Measurements from ENCODE around the gene SLC35E3. TPM values are rescaled to one million over a fixed set of nuclear protein-coding genes. Genes with fewer than 3 reads are reported as not detected.

SLC35E3 gene
- total RNA-seq, 1 donor from 2014 or later: 12.8 TPM

DNA sequence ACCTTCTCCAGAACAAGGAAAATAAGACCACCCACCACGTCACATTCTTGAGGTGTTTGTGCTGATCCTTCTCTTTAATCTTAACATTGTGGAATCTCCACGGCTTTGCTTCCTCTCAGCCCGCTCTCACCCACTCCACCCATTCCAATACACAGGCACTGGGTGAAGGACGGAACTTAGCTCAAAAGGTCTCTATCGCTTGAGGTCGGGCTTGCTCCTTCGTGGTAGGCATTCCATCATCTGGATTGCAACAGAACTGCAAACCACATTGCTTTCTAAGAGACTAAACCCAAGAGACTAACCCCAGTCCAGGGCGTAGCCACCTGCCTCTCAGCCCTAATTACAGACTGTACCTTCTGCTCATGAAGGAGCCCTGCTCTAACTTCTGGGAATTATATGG, 38.0 kb downstream of the SLC35E3 start:
- Mint-ChIP-seq H3K9me3 (ENCODE audit: low read depth) (no peaks in the 10 kb centered on the region), H3K36me3 (ENCODE audit: insufficient read depth) (no peaks in the 10 kb centered on the region), H3K4me3 (ENCODE audit: low read depth) (no peak overlapping the region), H3K27me3 (no peaks in the 10 kb centered on the region), H3K4me1 (ENCODE audit: low read depth) (peaks cover 10% of the 10 kb centered on the region), H3K27ac (no peak overlapping the region)
- DNase-seq (ENCODE audit: low spot score, unreplicated experiment): no peak
- TF ChIP-seq, protein P1, sequence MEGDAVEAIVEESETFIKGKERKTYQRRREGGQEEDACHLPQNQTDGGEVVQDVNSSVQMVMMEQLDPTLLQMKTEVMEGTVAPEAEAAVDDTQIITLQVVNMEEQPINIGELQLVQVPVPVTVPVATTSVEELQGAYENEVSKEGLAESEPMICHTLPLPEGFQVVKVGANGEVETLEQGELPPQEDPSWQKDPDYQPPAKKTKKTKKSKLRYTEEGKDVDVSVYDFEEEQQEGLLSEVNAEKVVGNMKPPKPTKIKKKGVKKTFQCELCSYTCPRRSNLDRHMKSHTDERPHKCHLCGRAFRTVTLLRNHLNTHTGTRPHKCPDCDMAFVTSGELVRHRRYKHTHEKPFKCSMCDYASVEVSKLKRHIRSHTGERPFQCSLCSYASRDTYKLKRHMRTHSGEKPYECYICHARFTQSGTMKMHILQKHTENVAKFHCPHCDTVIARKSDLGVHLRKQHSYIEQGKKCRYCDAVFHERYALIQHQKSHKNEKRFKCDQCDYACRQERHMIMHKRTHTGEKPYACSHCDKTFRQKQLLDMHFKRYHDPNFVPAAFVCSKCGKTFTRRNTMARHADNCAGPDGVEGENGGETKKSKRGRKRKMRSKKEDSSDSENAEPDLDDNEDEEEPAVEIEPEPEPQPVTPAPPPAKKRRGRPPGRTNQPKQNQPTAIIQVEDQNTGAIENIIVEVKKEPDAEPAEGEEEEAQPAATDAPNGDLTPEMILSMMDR (IDR thresholded peaks at IDR 0.05; ENCODE audit: unreplicated experiment): no peak

DNA sequence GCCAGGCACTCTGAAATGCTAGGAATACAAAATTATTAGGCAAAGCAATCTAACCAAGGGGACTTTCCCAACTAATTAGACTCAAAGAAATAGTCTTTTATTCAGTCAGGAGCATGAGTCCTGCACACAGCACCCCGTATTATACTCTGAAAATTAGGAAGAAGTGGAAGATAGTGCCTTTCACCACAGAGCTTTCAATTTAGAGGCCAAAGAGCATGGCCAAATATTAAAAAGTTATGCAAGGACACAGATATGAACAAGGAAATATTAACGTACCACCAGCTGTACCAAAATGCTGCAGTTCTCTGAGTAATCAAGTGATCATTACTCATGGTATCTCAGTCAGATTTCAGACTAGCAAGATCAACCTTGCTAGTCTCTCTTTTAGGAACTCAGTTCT, 39.4 kb downstream of the SLC35E3 start:
- DNase-seq (ENCODE audit: low spot score, unreplicated experiment): no peak
- H3K9me3 Mint-ChIP-seq (ENCODE audit: low read depth): no peaks in the 10 kb centered on the region
- H3K27me3 Mint-ChIP-seq: no peaks in the 10 kb centered on the region
- TF ChIP-seq, protein P1 (IDR thresholded peaks at IDR 0.05; ENCODE audit: unreplicated experiment): no peak
- H3K4me3 Mint-ChIP-seq (ENCODE audit: low read depth): no peak overlapping the region
- H3K36me3 Mint-ChIP-seq (ENCODE audit: insufficient read depth): no peaks in the 10 kb centered on the region
- no peak overlapping the region for H3K27ac Mint-ChIP-seq
- H3K4me1 Mint-ChIP-seq (ENCODE audit: low read depth): peaks cover 13% of the 10 kb centered on the region

DNA sequence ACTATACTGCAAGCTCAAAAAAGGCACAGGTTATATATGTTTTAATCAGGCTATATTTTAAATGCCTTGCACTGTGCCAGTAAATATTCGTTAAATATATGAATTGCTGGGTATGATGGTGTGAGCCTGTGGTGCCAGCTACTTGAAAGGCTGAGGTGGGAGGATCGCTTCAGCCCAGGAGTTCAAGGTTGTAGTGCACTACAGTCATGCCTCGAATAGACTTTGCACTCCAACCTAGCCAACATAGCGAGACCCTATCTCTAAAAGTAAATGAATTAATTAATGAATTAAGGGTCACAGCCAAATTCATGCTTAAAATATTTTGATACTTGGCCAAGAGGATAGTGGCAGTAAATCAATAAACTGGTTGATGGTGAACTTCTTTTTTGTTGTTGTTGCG, 39.8 kb downstream of the SLC35E3 start:
- H3K9me3 Mint-ChIP-seq (ENCODE audit: low read depth): no peaks in the 10 kb centered on the region
- H3K36me3 Mint-ChIP-seq (ENCODE audit: insufficient read depth): no peaks in the 10 kb centered on the region
- H3K4me1 Mint-ChIP-seq (ENCODE audit: low read depth): peaks cover 13% of the 10 kb centered on the region
- TF ChIP-seq, protein P1 (IDR thresholded peaks at IDR 0.05; ENCODE audit: unreplicated experiment): no peak
- H3K27ac Mint-ChIP-seq: no peak overlapping the region
- no peak overlapping the region for H3K4me3 Mint-ChIP-seq (ENCODE audit: low read depth)
- H3K27me3 Mint-ChIP-seq: no peaks in the 10 kb centered on the region
- DNase-seq (ENCODE audit: low spot score, unreplicated experiment): no peak

DNA sequence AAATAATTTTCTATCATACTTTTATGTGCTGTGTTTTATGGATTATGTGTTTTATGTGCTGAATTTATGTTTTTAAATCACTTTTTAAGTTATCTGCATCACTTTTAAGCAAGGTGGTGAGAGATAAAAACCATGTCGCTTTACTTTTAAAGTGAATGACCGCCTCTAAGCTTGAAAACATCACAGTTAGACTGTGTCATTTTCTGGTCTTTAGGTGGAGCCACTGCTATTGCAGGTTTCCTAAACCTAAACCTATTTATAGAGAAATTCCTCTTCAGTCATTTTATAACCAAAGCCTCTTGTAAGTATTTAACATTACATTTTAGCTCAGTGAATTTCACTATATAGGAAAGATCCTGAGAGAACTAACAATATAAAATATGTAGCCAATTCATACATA, 41.0 kb downstream of the SLC35E3 start:
- TF ChIP-seq, protein P1 (IDR thresholded peaks at IDR 0.05; ENCODE audit: unreplicated experiment): no peak
- no peak for DNase-seq (ENCODE audit: low spot score, unreplicated experiment)
- Mint-ChIP-seq H3K4me1 (ENCODE audit: low read depth) (peaks cover 13% of the 10 kb centered on the region), H3K27me3 (no peaks in the 10 kb centered on the region), H3K36me3 (ENCODE audit: insufficient read depth) (no peaks in the 10 kb centered on the region), H3K9me3 (ENCODE audit: low read depth) (no peaks in the 10 kb centered on the region), H3K4me3 (ENCODE audit: low read depth) (no peak overlapping the region), H3K27ac (peak overlapping the region; percentile 80)

DNA sequence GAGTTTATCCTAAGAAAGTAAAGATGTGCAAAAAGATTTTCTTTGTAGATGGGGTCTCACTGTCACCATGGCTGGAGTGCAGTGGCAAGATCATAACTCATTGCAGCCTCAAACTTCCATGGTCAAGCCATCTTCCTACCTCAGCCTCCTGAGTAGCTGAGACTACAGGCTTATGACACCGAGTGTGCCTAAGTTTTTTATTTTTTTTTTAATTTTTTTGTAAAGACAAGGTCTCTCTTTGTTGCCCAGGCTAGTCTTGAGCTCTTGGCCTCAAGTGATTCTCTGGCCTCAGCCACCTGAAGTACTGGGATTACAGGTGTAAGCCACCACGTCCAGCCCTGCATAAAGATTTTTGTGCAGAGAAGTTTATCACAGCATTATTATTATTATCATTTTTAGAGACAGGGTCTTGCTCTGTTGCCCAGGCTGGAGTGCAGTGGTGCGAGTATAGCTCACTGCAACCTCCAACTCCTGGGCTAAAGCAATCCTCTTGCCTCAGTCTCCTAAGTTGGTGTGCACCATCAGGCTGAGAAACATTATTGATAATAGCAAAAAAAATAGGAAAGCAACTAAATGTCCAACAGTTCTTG, 42.7 kb downstream of the SLC35E3 start:
- H3K27me3 Mint-ChIP-seq: no peaks in the 10 kb centered on the region
- H3K4me1 Mint-ChIP-seq (ENCODE audit: low read depth): peaks cover 13% of the 10 kb centered on the region
- H3K4me3 Mint-ChIP-seq (ENCODE audit: low read depth): no peak overlapping the region
- peak overlapping the region; percentile 56 for H3K27ac Mint-ChIP-seq
- H3K9me3 Mint-ChIP-seq (ENCODE audit: low read depth): no peaks in the 10 kb centered on the region
- no peaks in the 10 kb centered on the region for H3K36me3 Mint-ChIP-seq (ENCODE audit: insufficient read depth)
- TF ChIP-seq, protein P1 (IDR thresholded peaks at IDR 0.05; ENCODE audit: unreplicated experiment): no peak
- DNase-seq (ENCODE audit: low spot score, unreplicated experiment): no peak

All from progenitor cell of endocrine pancreas (in vitro differentiated cells).